ENCODE results near the gene TRAF5. TPM values are rescaled to one million over a fixed set of nuclear protein-coding genes. Genes with fewer than 3 reads are reported as not detected.

The TRAF5 gene
- total RNA-seq, 1 donor from 2014 or later, result 13.9 TPM

Other genes with a start within 250 kb of the TRAF5 start
- gene KCNH1, start 192.7 kb upstream of the TRAF5 start, total RNA-seq, result 5.1 TPM
- 34.9 TPM for gene RCOR3, start 67.5 kb upstream of the TRAF5 start, total RNA-seq
- gene RD3, start 165.3 kb downstream of the TRAF5 start, total RNA-seq, result not detected

Measured in occipital lobe (tissue), 1 donor.